ENCODE measurements around the gene CREB5. TPM values are rescaled to one million over a fixed set of nuclear protein-coding genes. Genes with fewer than 3 reads are reported as not detected.

CREB5 gene
- total RNA-seq, 1 donor from 2014 or later = 10.3 TPM

DNA sequence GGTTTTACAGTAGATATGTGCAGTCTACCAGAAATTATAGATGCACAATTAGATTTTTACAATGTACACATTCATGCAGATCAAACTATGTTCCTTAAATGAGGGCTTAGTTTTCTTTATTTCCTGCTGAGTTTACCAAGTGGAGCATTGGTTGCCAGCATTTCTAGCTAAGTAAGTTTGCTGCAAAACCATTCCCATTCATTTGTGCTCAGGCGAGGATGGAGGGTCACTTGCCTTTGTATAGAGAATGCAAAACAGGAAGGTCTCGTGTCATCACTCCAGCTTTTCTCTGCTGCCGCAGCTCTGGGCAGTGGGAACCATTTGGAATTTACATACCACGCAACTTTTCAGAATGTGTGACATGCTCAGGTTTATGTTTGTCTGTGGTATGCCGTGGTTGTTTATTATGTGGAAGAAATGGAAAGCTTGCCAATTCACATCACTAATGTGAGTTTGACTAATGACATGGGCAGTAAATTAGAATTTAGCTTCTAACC is 347.2 kb downstream of the CREB5 start:
- no peak for DNase-seq
- TF ChIP-seq, protein P1, sequence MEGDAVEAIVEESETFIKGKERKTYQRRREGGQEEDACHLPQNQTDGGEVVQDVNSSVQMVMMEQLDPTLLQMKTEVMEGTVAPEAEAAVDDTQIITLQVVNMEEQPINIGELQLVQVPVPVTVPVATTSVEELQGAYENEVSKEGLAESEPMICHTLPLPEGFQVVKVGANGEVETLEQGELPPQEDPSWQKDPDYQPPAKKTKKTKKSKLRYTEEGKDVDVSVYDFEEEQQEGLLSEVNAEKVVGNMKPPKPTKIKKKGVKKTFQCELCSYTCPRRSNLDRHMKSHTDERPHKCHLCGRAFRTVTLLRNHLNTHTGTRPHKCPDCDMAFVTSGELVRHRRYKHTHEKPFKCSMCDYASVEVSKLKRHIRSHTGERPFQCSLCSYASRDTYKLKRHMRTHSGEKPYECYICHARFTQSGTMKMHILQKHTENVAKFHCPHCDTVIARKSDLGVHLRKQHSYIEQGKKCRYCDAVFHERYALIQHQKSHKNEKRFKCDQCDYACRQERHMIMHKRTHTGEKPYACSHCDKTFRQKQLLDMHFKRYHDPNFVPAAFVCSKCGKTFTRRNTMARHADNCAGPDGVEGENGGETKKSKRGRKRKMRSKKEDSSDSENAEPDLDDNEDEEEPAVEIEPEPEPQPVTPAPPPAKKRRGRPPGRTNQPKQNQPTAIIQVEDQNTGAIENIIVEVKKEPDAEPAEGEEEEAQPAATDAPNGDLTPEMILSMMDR (IDR thresholded peaks at IDR 0.05) = no peak
- Histone ChIP-seq H3K9me3 (no peaks in the 10 kb centered on the region), H3K4me1 (no peaks in the 10 kb centered on the region), H3K27me3 (ENCODE audit: low read depth) (no peaks in the 10 kb centered on the region), H3K4me3 (no peak overlapping the region), H3K27ac (no peak overlapping the region), H3K36me3 (no peaks in the 10 kb centered on the region)
- ATAC-seq = no peak
- intact Hi-C loops (cut with DNase I) = no loop called here

DNA sequence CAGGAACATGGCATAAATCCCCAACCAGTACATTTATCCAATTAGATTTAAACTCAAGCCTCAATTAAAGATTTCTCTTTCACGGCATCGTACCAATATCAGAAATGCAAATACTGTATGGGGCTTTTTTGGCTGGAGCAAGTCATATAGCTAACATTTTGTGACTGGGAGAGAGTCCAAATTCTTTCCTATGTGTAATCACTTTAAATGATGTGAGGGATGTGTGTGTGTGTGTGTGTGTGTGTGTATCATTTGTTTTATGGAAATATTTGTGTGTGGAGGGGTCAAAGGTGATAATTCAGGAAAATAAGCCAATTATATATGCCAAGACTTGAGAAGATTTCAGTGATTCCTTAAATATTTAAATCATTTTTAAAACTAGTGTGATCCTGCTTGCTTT is 349.2 kb downstream of the CREB5 start:
- H3K9me3 ChIP-seq = no peaks in the 10 kb centered on the region
- no peak overlapping the region for H3K4me3 ChIP-seq
- no peak for ATAC-seq
- no peak for DNase-seq
- no peaks in the 10 kb centered on the region for H3K27me3 ChIP-seq (ENCODE audit: low read depth)
- no peaks in the 10 kb centered on the region for H3K36me3 ChIP-seq
- intact Hi-C loops (cut with DNase I) = no loop called here
- TF ChIP-seq, protein P1 (IDR thresholded peaks at IDR 0.05) = no peak
- no peaks in the 10 kb centered on the region for H3K4me1 ChIP-seq
- H3K27ac ChIP-seq = no peak overlapping the region

DNA sequence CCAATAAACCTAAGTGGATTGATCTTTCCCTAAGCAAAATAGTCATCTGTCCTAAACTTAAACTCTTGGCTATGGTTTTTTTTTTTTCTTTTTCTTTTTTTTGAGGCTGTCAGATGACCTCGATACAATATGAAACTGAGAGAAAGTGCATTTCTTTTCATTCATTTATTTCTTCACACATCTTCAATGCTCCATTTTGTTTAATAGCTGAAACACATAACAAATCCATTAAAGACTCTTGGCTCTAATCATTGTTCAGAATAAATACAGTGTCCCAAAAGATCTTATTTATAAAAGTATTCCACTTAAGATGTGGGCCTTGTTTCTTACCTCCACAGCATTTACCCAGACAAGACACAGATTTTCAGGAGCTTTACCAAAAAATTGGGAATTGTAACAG is 350.3 kb downstream of the CREB5 start:
- Histone ChIP-seq H3K4me1 (no peaks in the 10 kb centered on the region), H3K36me3 (no peaks in the 10 kb centered on the region), H3K27ac (no peak overlapping the region), H3K27me3 (ENCODE audit: low read depth) (no peaks in the 10 kb centered on the region), H3K4me3 (no peak overlapping the region), H3K9me3 (no peaks in the 10 kb centered on the region)
- intact Hi-C loops (cut with DNase I) = no loop called here
- DNase-seq (no peak), ATAC-seq (no peak)
- TF ChIP-seq, protein P1 (IDR thresholded peaks at IDR 0.05) = no peak

DNA sequence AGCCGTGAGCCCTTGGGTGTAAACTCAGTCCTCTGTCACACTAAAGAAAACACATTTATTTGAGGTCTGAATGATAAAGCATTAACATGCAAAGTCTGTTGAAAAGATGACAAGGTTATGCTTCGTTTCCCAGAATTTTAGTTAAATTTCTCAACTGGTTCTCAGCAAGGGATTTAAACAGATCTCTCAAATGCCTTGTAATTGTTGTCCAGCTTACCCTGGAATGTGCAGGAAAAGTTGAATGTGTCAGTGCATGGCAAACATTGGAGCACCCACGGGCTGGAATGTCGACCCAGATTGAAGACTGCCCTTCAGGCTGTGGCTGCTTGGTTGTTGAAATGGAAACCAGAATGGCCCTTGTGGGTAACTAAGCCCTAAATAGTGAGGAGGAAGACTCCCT is 354.0 kb downstream of the CREB5 start:
- ATAC-seq = no peak
- no peak for DNase-seq
- no peaks in the 10 kb centered on the region for H3K36me3 ChIP-seq
- no peaks in the 10 kb centered on the region for H3K4me1 ChIP-seq
- H3K9me3 ChIP-seq = no peaks in the 10 kb centered on the region
- TF ChIP-seq, protein P1 (IDR thresholded peaks at IDR 0.05) = no peak
- no peaks in the 10 kb centered on the region for H3K27me3 ChIP-seq (ENCODE audit: low read depth)
- H3K4me3 ChIP-seq = no peak overlapping the region
- intact Hi-C loops (cut with DNase I) = no loop called here
- no peak overlapping the region for H3K27ac ChIP-seq

DNA sequence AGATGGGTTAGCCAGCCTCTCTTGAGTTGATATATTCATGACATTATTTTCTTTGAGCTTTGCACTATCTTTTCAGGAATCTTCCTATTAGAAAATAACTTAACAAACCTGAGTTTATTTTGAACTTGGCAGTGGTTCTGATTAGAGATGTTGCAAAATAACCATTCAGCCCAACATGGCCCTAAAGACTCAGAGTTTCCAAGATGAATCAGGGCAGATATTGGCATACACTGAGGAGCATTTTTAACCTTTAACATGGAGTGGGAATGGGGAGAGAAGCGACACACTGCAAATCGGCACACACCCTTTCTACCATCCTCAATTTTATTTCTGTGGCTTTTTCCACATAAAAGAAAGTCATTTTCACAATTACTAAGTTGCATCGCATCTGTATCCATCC is 355.0 kb downstream of the CREB5 start:
- no peak overlapping the region for H3K27ac ChIP-seq
- TF ChIP-seq, protein P1 (IDR thresholded peaks at IDR 0.05) = no peak
- no peaks in the 10 kb centered on the region for H3K4me1 ChIP-seq
- H3K9me3 ChIP-seq = no peaks in the 10 kb centered on the region
- no peak overlapping the region for H3K4me3 ChIP-seq
- intact Hi-C loops (cut with DNase I) = no loop called here
- DNase-seq = no peak
- H3K27me3 ChIP-seq (ENCODE audit: low read depth) = no peaks in the 10 kb centered on the region
- ATAC-seq = no peak
- H3K36me3 ChIP-seq = no peaks in the 10 kb centered on the region

Data from lower lobe of right lung (tissue), 2 donors.